GM12865 (cell line): ENCODE results near the gene TXNDC11.
A peak's percentile ranks its signal among the peaks of the same experiment; 100 is the strongest.

Source experiments
- DNase-seq: peaks from one replicate; pipeline ENCODE4 v3.0.0; 2010; ENCODE audit warnings: low read depth
- H3K4me3 ChIP-seq: 2 replicates; pipeline ENCODE4 v1.5.1; 2011; ENCODE audit warnings: mild to moderate bottlenecking, low read depth, low read length, control low read depth
- TF ChIP-seq, protein P1 (sequence below): IDR thresholded peaks from 2 replicates; pipeline ENCODE4 v1.5.1; 2011; ENCODE audit warnings: low read length, control low read depth, low read depth, inconsistent platforms; ENCODE audit not compliant: insufficient read depth; ENCODE audit errors: missing control alignments

Gene TXNDC11

DNA sequence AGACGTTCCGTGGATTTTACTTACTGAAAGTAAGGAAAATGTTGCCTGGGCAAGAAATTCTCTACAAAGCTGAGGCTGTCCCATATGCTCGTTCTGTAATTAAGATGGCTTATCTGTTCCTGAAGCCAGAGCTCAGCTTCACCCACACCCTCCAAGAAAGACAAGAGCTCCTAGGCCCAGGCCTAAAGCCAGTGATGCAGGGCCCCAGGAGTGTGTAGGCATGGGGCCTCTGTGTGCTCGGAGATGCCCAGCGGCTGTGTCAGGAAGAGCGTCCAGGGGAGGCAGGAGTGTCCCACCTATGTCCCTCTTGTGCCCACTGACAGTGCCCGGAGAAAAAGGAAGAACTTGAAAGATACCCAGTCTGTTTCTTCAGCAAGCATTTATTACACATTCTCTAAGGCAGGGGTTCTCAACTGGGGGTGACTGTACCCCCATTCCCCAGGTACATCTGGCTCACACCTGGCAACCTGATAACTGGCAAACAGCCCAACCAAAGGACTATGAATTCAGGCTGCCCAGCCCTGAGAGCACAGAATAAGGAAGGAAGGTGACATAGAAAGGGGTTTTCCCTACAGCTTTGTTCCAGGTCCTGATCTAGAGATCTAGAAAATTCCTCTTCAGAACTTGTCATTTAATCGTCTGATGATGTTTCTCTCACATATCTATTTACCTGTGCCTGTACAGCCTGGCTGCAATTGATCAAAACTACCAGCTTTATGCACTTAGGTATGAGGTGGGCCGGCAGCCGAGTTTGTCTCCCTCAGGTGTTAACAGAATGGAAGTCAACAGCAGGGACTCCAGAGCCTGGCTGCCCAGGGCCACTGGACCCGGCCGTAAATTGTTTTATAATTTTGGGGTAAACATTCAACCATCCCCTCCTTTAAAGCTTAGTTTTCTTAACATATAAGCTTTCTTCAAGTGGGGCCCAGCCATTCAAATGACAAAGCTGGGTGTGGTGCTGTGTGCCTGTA, 62.4 kb downstream of the TXNDC11 start:
- TF ChIP-seq, protein P1, sequence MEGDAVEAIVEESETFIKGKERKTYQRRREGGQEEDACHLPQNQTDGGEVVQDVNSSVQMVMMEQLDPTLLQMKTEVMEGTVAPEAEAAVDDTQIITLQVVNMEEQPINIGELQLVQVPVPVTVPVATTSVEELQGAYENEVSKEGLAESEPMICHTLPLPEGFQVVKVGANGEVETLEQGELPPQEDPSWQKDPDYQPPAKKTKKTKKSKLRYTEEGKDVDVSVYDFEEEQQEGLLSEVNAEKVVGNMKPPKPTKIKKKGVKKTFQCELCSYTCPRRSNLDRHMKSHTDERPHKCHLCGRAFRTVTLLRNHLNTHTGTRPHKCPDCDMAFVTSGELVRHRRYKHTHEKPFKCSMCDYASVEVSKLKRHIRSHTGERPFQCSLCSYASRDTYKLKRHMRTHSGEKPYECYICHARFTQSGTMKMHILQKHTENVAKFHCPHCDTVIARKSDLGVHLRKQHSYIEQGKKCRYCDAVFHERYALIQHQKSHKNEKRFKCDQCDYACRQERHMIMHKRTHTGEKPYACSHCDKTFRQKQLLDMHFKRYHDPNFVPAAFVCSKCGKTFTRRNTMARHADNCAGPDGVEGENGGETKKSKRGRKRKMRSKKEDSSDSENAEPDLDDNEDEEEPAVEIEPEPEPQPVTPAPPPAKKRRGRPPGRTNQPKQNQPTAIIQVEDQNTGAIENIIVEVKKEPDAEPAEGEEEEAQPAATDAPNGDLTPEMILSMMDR, result no peak
- DNase-seq, result no peak
- H3K4me3 ChIP-seq, result no peak overlapping the region

DNA sequence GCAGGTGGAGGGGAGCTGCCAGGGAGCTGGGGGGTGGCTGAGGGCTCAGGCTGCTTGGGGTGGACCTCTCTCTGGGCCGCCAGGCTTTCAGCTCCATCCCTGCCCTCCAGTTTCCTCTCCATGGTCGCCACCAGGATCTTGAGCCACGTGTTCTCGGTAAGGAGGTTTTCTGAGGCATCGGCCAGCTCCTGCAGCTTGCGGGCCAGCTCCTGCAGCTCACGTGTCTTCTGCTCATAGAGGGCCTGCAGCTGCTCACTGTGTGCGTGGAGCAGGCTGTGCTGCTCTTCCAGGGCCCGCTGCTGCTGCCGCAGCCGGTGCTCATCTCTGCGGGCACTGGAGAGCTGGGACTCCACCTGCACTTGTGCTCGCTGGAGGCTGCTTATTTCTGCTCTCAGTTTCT, 63.4 kb downstream of the TXNDC11 start:
- DNase-seq, result no peak
- TF ChIP-seq, protein P1, result no peak
- H3K4me3 ChIP-seq, result no peak overlapping the region

DNA sequence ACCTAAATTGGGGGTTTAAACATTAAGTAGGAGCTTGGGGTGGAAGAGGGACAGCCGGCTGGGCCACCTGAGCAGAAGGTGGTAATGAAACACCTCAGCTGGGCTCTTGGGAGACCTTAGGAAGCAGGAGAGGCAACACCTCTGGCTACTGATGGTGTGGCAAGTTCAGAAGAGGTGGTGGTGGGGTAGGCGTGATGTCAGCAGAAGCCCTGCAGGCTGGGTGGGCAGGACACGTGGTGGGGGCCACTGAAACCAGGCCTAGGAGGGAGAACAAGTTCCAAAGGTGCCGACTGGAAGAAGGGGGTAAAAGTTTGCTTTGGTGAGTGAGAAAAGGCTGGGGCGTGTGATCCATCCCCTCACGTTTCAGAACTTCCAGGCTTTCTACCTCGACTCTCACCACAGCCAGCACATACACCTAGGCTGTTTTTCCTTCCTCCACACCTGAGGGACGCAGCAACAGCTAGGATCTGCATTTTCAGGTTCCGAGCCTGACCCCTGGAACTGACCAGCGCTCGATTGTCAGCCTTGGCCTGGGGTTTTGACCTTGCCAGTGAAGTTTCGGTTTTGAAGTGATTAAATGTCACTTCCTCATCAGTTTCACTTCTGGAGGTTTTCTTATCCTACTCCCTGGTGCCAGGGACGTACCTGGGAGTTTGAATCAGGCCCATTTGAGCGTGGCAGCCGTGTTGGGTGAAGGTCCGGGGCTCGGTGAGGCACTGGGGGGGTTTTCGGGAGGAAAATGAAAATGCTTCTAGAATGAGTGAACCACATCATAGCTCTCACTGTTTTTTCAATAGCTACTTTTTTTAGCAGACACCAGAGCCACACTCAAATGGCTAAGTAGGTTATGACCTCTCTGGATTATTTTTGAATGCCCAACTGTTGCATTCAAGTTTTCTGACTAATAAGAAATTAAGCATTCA, 64.4 kb downstream of the TXNDC11 start:
- peak; percentile 85 for DNase-seq
- no peak overlapping the region for H3K4me3 ChIP-seq
- TF ChIP-seq, protein P1, result no peak

DNA sequence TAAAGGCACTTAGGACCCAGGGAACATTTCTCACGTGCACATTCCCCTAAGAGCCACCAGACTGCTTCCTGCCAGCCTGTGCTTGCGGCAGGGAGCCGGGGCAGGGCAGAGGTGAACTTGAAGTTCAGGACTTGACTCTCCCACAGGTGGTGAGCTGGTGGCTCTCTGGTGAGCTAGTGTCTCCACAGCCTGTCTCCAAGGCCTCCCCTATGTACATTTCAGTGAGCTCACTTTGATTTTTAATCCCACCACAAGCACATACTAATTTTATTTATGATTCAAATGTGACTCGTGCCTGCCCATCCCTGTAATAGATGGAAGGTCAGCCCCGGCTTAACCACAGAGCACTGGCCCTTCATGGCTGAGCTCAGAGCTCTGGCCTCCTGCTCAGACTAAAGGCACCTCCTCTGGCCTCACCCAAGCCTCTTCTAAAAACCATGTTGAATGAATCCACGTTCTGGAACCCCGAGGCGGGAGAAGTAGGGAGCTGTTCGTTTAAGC, 65.2 kb downstream of the TXNDC11 start:
- TF ChIP-seq, protein P1, result no peak

DNA sequence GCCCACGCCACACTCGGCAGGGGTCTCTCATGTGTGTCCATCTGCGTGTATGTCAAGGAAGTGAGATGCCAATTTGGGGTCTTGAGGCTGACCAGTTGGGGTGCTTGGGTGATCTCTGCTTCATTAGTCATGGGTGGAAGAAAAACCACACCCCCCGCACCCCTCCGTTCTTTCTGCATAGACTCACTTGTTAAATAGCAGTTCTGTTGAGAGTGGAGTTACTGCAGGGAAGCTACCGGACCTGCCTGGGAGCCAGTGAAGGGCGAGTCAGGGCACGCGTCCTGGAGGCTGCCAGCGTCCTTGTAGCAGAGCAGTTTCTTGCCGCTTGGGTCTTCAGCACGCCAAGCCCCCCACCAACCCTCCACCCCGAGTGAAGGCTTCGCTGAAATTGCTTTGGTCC, 65.9 kb downstream of the TXNDC11 start:
- no peak for DNase-seq
- TF ChIP-seq, protein P1, result no peak
- H3K4me3 ChIP-seq, result no peak overlapping the region

More for the DNA sequence above, 65.2 kb downstream of the TXNDC11 start:
- DNase-seq, result peak; percentile 45
- H3K4me3 ChIP-seq, result no peak overlapping the region

DNA sequence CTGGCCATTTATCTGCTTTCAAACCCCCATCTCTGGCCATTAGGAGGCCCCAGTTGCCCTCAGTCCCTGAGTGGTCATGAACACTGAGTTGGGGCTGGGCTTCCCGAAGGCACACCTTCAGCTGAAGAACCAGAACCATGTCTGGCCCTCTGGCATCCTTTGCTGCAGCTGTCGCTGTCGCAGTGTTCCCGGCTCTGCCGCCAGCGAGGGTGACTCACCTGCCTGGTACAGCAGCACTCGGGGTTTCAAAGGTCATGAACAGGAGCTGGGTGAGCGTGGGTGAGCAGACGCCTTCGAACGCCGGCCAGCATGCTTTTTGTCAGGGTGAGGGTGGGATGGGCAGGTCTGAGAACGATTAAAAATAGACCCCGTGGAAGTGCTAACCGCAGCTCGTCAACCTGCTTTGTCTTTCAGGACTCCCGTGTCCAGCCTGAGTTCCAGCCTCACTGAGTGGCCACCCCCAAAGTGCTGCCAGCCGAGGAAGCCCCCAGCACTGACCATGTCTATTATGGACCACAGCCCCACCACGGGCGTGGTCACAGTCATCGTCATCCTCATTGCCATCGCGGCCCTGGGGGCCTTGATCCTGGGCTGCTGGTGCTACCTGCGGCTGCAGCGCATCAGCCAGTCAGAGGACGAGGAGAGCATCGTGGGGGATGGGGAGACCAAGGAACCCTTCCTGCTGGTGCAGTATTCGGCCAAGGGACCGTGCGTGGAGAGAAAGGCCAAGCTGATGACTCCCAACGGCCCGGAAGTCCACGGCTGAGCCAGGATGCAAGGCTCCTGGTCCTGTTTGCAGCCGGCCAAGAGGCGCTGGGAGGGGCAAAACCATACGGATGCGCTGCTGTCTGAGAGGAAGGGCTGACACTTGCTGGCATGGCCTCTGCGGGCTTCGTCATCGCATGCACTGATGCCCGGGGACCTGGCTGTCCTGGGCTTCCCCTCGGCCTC, 66.8 kb downstream of the TXNDC11 start:
- H3K4me3 ChIP-seq, result no peak overlapping the region
- no peak for DNase-seq

More for the DNA sequence above, 66.8 kb downstream of the TXNDC11 start:
- TF ChIP-seq, protein P1, result no peak
